Mesenchymal stem cell (in vitro differentiated cells and primary cell): ENCODE results near the gene MCF2L2.

Source experiments
- DNase-seq: peaks from one replicate; pipeline ENCODE4 v3.0.0-alpha.2; 2013
- H2AFZ ChIP-seq: one replicate; pipeline ENCODE4 v1.6.1; 2013; ENCODE audit warnings: low read depth, mild to moderate bottlenecking, control low read depth, inconsistent platforms, low read length, moderate library complexity
- H2AK5ac ChIP-seq: 2 replicates; pipeline ENCODE4 v1.6.1; 2013; ENCODE audit warnings: low read length, moderate library complexity, mild to moderate bottlenecking, inconsistent platforms; ENCODE audit not compliant: severe bottlenecking
- H2BK120ac ChIP-seq: one replicate; pipeline ENCODE4 v1.6.1; 2013; ENCODE audit warnings: low read depth, mild to moderate bottlenecking, inconsistent platforms, low read length, moderate library complexity
- H2BK12ac ChIP-seq, 2 experiments: one replicate each; pipeline ENCODE4 v1.6.1; 2013; ENCODE audit warnings: inconsistent platforms in 2 of 2, low read length in 2 of 2, mild to moderate bottlenecking in 2 of 2, moderate library complexity in 2 of 2, control low read depth in 1 of 2
- H2BK15ac ChIP-seq: one replicate; pipeline ENCODE4 v1.6.1; 2013; ENCODE audit warnings: mild to moderate bottlenecking, low read depth, inconsistent platforms; ENCODE audit not compliant: poor library complexity, severe bottlenecking
- H2BK5ac ChIP-seq: 2 replicates; pipeline ENCODE4 v1.6.1; 2013; ENCODE audit warnings: low read depth, mild to moderate bottlenecking, low read length, control low read depth, inconsistent platforms; ENCODE audit not compliant: poor library complexity, severe bottlenecking
- H3K14ac ChIP-seq, 2 experiments: one replicate each; pipeline ENCODE4 v1.6.1; 2013; ENCODE audit warnings: inconsistent platforms in 2 of 2, low read length in 2 of 2, control low read depth in 1 of 2, mild to moderate bottlenecking in 1 of 2, moderate library complexity in 1 of 2
- H3K18ac ChIP-seq, 2 experiments: one replicate each; pipeline ENCODE4 v1.6.1; 2013; ENCODE audit warnings: inconsistent platforms in 2 of 2, low read length in 2 of 2, control low read depth in 1 of 2, low read depth in 1 of 2, mild to moderate bottlenecking in 1 of 2
- H3K23ac ChIP-seq, 2 experiments: one replicate each; pipeline ENCODE4 v1.6.1; 2013; ENCODE audit warnings: inconsistent platforms in 2 of 2, low read length in 2 of 2, mild to moderate bottlenecking in 2 of 2, moderate library complexity in 2 of 2, control low read depth in 1 of 2
- H3K27ac ChIP-seq: 2 replicates; pipeline ENCODE4 v1.5.1; 2013; ENCODE audit warnings: mild to moderate bottlenecking, moderate library complexity, low read length, control low read depth, inconsistent platforms; ENCODE audit not compliant: poor library complexity, severe bottlenecking
- H3K27me3 ChIP-seq, 2 experiments: 2 replicates each; pipeline versions ENCODE4 v1.6.1 to v1.7.0; 2013; ENCODE audit warnings: low read length in 2 of 2, mild to moderate bottlenecking in 2 of 2, moderate library complexity in 2 of 2, control low read depth in 1 of 2, inconsistent platforms in 1 of 2; ENCODE audit not compliant: control insufficient read depth in 1 of 2, insufficient read depth in 1 of 2
- H3K36me3 ChIP-seq, 2 experiments: 2 replicates each; pipeline versions ENCODE4 v1.6.1 to v1.7.0; 2013; ENCODE audit warnings: low read length in 2 of 2, control low read depth in 1 of 2, inconsistent platforms in 1 of 2, low read depth in 1 of 2, mild to moderate bottlenecking in 1 of 2; ENCODE audit not compliant: insufficient read depth in 2 of 2, control insufficient read depth in 1 of 2
- H3K4ac ChIP-seq, 2 experiments: one replicate each; pipeline ENCODE4 v1.6.1; 2013; ENCODE audit warnings: inconsistent platforms in 2 of 2, low read length in 2 of 2, mild to moderate bottlenecking in 2 of 2, moderate library complexity in 2 of 2, control low read depth in 1 of 2, low read depth in 1 of 2
- H3K4me1 ChIP-seq: 2 replicates; pipeline ENCODE4 v1.6.1; 2013; ENCODE audit warnings: low read depth, low read length, control low read depth; ENCODE audit not compliant: control insufficient read depth, insufficient read depth
- H3K4me2 ChIP-seq: 2 replicates; pipeline ENCODE4 v1.6.1; 2013; ENCODE audit warnings: low read length, mild to moderate bottlenecking, inconsistent platforms; ENCODE audit not compliant: poor library complexity, severe bottlenecking
- H3K4me3 ChIP-seq, 2 experiments: 2 replicates each; pipeline versions ENCODE4 v1.5.1 to v1.7.0; 2013; ENCODE audit warnings: low read length in 2 of 2, mild to moderate bottlenecking in 2 of 2, control low read depth in 1 of 2, low read depth in 1 of 2; ENCODE audit not compliant: insufficient read depth in 1 of 2
- H3K79me1 ChIP-seq: replicated peaks from 2 replicates; pipeline ENCODE4 v1.6.1; 2013; ENCODE audit warnings: mild to moderate bottlenecking, control low read depth, low read length, inconsistent platforms; ENCODE audit not compliant: poor library complexity, severe bottlenecking
- H3K9ac ChIP-seq: 2 replicates; pipeline ENCODE4 v1.7.0; 2013; ENCODE audit warnings: mild to moderate bottlenecking, low read length, moderate library complexity
- H3K9me3 ChIP-seq: 2 replicates; pipeline ENCODE4 v1.7.0; 2013; ENCODE audit warnings: mild to moderate bottlenecking, low read length; ENCODE audit not compliant: control insufficient read depth
- H4K8ac ChIP-seq: one replicate; pipeline ENCODE4 v1.6.1; 2013; ENCODE audit warnings: inconsistent platforms, mild to moderate bottlenecking, low read length, moderate library complexity
- H4K91ac ChIP-seq: one replicate; pipeline ENCODE4 v1.6.1; 2013; ENCODE audit warnings: mild to moderate bottlenecking, low read length, inconsistent platforms
- WGBS: methylation state at CpG from one replicate; pipeline ENCODE4 v1.1.7; 2013; ENCODE audit warnings: mixed read lengths; 5-methylcytosine and 5-hydroxymethylcytosine counted together

MCF2L2 gene

GRCh38 chr3:183300996-183301562, 127.3 kb downstream of the MCF2L2 start:
- H3K27ac ChIP-seq = peak overlapping the region; percentile 2
- no peak overlapping the region for H2AK5ac ChIP-seq
- H3K4ac ChIP-seq = no peak overlapping the region
- H3K79me1 ChIP-seq = no peaks in the 10 kb centered on the region
- peak; percentile 44 for DNase-seq
- no peak overlapping the region for H3K23ac ChIP-seq
- 65% methylated on average over 6 of the region's 6 CpGs for WGBS
- peaks cover 0 to 4% of the 10 kb centered on the region in 2 experiments for H3K27me3 ChIP-seq
- H2BK120ac ChIP-seq = no peak overlapping the region
- no peaks in the 10 kb centered on the region for H3K36me3 ChIP-seq
- no peak overlapping the region for H2AFZ ChIP-seq
- no peak overlapping the region for H4K8ac ChIP-seq
- H2BK12ac ChIP-seq = no peak overlapping the region
- peaks cover 23% of the 10 kb centered on the region for H3K4me1 ChIP-seq
- H2BK15ac ChIP-seq = no peak overlapping the region
- no peak overlapping the region for H3K4me3 ChIP-seq
- no peak overlapping the region for H2BK5ac ChIP-seq
- H3K9ac ChIP-seq = no peak overlapping the region
- no peak overlapping the region for H3K4me2 ChIP-seq
- H3K14ac ChIP-seq = no peak overlapping the region
- peak overlapping the region in 1 of 2 experiments; percentile 57 for H3K18ac ChIP-seq
- H3K9me3 ChIP-seq = no peaks in the 10 kb centered on the region
- no peak overlapping the region for H4K91ac ChIP-seq

GRCh38 chr3:183299976-183300375, 128.4 kb downstream of the MCF2L2 start:
- peak overlapping the region; percentile 24 for H2AK5ac ChIP-seq
- peak overlapping the region; percentile 74 for H4K91ac ChIP-seq
- H3K23ac ChIP-seq = no peak overlapping the region
- peak overlapping the region in 1 of 2 experiments; percentile 14 for H3K18ac ChIP-seq
- H2BK15ac ChIP-seq = peak overlapping the region; percentile 75
- no peak overlapping the region for H3K9ac ChIP-seq
- peak overlapping the region; percentile 92 for H3K27ac ChIP-seq
- no peak overlapping the region for H4K8ac ChIP-seq
- peak overlapping the region; percentile 6 for H2BK120ac ChIP-seq
- H3K4ac ChIP-seq = peak overlapping the region in 1 of 2 experiments; percentile 8
- H3K36me3 ChIP-seq = no peaks in the 10 kb centered on the region
- H3K4me2 ChIP-seq = no peak overlapping the region
- peaks cover 25% of the 10 kb centered on the region for H3K4me1 ChIP-seq
- 95% methylated on average over 4 of the region's 4 CpGs for whole genome bisulfite sequencing
- H3K9me3 ChIP-seq = no peaks in the 10 kb centered on the region
- H2BK5ac ChIP-seq = no peak overlapping the region
- no peaks in the 10 kb centered on the region for H3K79me1 ChIP-seq
- H3K27me3 ChIP-seq = peaks cover 0 to 4% of the 10 kb centered on the region in 2 experiments
- no peak overlapping the region for H3K14ac ChIP-seq
- H2AFZ ChIP-seq = no peak overlapping the region
- DNase-seq = no peak
- no peak overlapping the region for H3K4me3 ChIP-seq
- H2BK12ac ChIP-seq = peak overlapping the region in 1 of 2 experiments; percentile 2

- no peak overlapping the region for H2AK5ac ChIP-seq
- H3K9ac ChIP-seq = peak overlapping the region; percentile 48
- peak overlapping the region; percentile 20 for H3K4me2 ChIP-seq
- no peak overlapping the region for H3K23ac ChIP-seq
- H2AFZ ChIP-seq = no peak overlapping the region
- peak overlapping the region; percentile 14 to 76 for H2BK12ac ChIP-seq
- H3K9me3 ChIP-seq = no peaks in the 10 kb centered on the region
- peak overlapping the region; percentile 66 for H4K91ac ChIP-seq
- H3K79me1 ChIP-seq = no peaks in the 10 kb centered on the region
- 8% methylated on average over 5 of the region's 5 CpGs for WGBS
- H3K27me3 ChIP-seq = peaks cover 0 to 4% of the 10 kb centered on the region in 2 experiments
- no peaks in the 10 kb centered on the region for H3K36me3 ChIP-seq
- peak; percentile 96 for DNase-seq
- H2BK5ac ChIP-seq = peak overlapping the region; percentile 53
- peak overlapping the region; percentile 92 for H3K27ac ChIP-seq
- no peak overlapping the region for H4K8ac ChIP-seq
- no peak overlapping the region for H3K14ac ChIP-seq
- peak overlapping the region in 1 of 2 experiments; percentile 32 for H3K4me3 ChIP-seq
- H3K18ac ChIP-seq = peak overlapping the region; percentile 28 to 37
- no peak overlapping the region for H2BK15ac ChIP-seq
- no peak overlapping the region for H2BK120ac ChIP-seq
- peaks cover 25% of the 10 kb centered on the region for H3K4me1 ChIP-seq
- no peak overlapping the region for H3K4ac ChIP-seq
Observed at GRCh38 chr3:183298701-183299153, 129.7 kb downstream of the MCF2L2 start.

GRCh38 chr3:183296944-183297343, 131.5 kb downstream of the MCF2L2 start:
- Histone ChIP-seq H3K27me3 (no peaks in the 10 kb centered on the region), H3K18ac (peak overlapping the region; percentile 38 to 73), H3K14ac (no peak overlapping the region), H3K36me3 (no peaks in the 10 kb centered on the region), H2BK5ac (no peak overlapping the region), H3K79me1 (no peaks in the 10 kb centered on the region), H3K4ac (peak overlapping the region in 1 of 2 experiments; percentile 9), H2AK5ac (peak overlapping the region; percentile 28), H3K4me1 (peaks cover 20% of the 10 kb centered on the region), H3K4me2 (no peak overlapping the region), H2AFZ (no peak overlapping the region), H3K9me3 (no peaks in the 10 kb centered on the region), H4K91ac (no peak overlapping the region), H2BK15ac (peak overlapping the region; percentile 29), H3K9ac (no peak overlapping the region), H3K23ac (no peak overlapping the region), H3K4me3 (no peak overlapping the region), H2BK120ac (peak overlapping the region; percentile 51), H2BK12ac (peak overlapping the region; percentile 22 to 33), H3K27ac (no peak overlapping the region), H4K8ac (no peak overlapping the region)
- no peak for DNase-seq
- 97% methylated on average over 12 of the region's 12 CpGs for WGBS
